GM12878 (cell line): ENCODE results near the gene HDAC9. TPM values are rescaled to one million over a fixed set of nuclear protein-coding genes. Genes with fewer than 3 reads are reported as not detected.

Experiments used
- ATAC-seq: fragments of 200-7000 bp; cut with Tn5 transposase; 3 replicates; pipeline ENCODE4 v1.9.1; 2020; ENCODE audit warnings: mild to moderate bottlenecking, moderate library complexity
- BruUV-seq: library from RNA; stranded (reverse); fragments of 400-500 nt; replicated peaks from 2 replicates; lab custom pipeline; 2021; lab: Mats Ljungman, UMichigan
- CTCF ChIA-PET: fragments of 300-600 bp; sonication (Branson Sonifier 250); formaldehyde crosslinking; extraction: SDS; loops from one replicate; lab custom pipeline; 2021; ENCODE audit warnings: inconsistent platforms; lab: Yijun Ruan, JAX
- POLR2A ChIA-PET: fragments of 350-600 bp; formaldehyde crosslinking; extraction: SDS; loops from one replicate; lab custom pipeline; 2021; ENCODE audit warnings: inconsistent platforms; lab: Charles Lee
- RAD21 ChIA-PET: fragments of 300-600 bp; sonication (Branson Sonifier 250); formaldehyde crosslinking; loops from one replicate; lab custom pipeline; 2023; ENCODE audit warnings: antibody characterized with exemption; ENCODE audit not compliant: unreplicated experiment; lab: Charles Lee
- SMC1A ChIA-PET: fragments of 300-600 bp; sonication (Branson Sonifier 250); formaldehyde crosslinking; loops from one replicate; lab custom pipeline; 2023; ENCODE audit not compliant: unreplicated experiment, uncharacterized antibody; lab: Charles Lee
- DNase-seq: peaks from one replicate; pipeline ENCODE4 v3.0.0-alpha.2; 2011; ENCODE audit warnings: low read depth, low spot score
- FAIRE-seq: peaks from 3 replicates; lab custom pipeline; 2011; peaks lifted over from hg19 to GRCh38; lab: Jason Lieb, UNC
- H2AFZ ChIP-seq: 2 replicates; pipeline ENCODE4 v1.6.0; 2011; ENCODE audit warnings: low read depth, low read length, control low read depth; ENCODE audit not compliant: control insufficient read depth
- H3K27ac ChIP-seq: 2 replicates; pipeline ENCODE4 v1.5.1; 2011; ENCODE audit warnings: control low read depth; ENCODE audit not compliant: control insufficient read depth, insufficient read depth
- H3K27me3 ChIP-seq, 2 experiments: replicated peaks in 1 of 2; 2 replicates each; pipeline versions ENCODE4 v1.6.0 to v1.6.1; 2011; ENCODE audit warnings: low read length in 1 of 2; ENCODE audit not compliant: control insufficient read depth in 2 of 2, insufficient read depth in 2 of 2
- H3K36me3 ChIP-seq, 2 experiments: 2 replicates each; pipeline ENCODE4 v1.5.1; 2011; ENCODE audit warnings: low read length in 1 of 2; ENCODE audit not compliant: control insufficient read depth in 2 of 2, insufficient read depth in 2 of 2
- H3K4me1 ChIP-seq: 2 replicates; pipeline ENCODE4 v1.6.1; 2011; ENCODE audit warnings: mild to moderate bottlenecking, low read length, moderate library complexity, mixed read lengths; ENCODE audit not compliant: control insufficient read depth, insufficient read depth
- H3K4me2 ChIP-seq: 2 replicates; pipeline ENCODE4 v1.6.0; 2011; ENCODE audit warnings: control low read depth; ENCODE audit not compliant: control insufficient read depth, insufficient read depth
- H3K4me3 ChIP-seq: fragments of 200-600 bp; sonication (generic); 2 replicates; pipeline ENCODE4 v1.5.1; 2016
- H3K79me2 ChIP-seq: 2 replicates; pipeline ENCODE4 v1.6.0; 2011; ENCODE audit warnings: low read length; ENCODE audit not compliant: control insufficient read depth, insufficient read depth
- H3K9ac ChIP-seq: 2 replicates; pipeline ENCODE4 v1.8.0; 2011; ENCODE audit warnings: low read length, control low read depth, mixed read lengths; ENCODE audit not compliant: control insufficient read depth, insufficient read depth
- H3K9me3 ChIP-seq: replicated peaks from 3 replicates; pipeline ENCODE4 v1.5.1; 2011; ENCODE audit warnings: mild to moderate bottlenecking, low read length; ENCODE audit not compliant: control insufficient read depth, insufficient read depth
- H4K20me1 ChIP-seq: 2 replicates; pipeline ENCODE4 v1.6.0; 2011; ENCODE audit not compliant: control insufficient read depth, insufficient read depth
- ASH2L ChIP-seq: fragments of 300-600, 200-600 bp; sonication (generic); IDR thresholded peaks from 2 replicates; pipeline ENCODE4 v1.6.1; 2017; ENCODE audit warnings: low read depth, mild to moderate bottlenecking, borderline replicate concordance
- ATF7 ChIP-seq: fragments of 450-650 bp; IDR thresholded peaks from 2 replicates; pipeline ENCODE4 v1.6.1; 2016; ENCODE audit warnings: low read depth, mild to moderate bottlenecking
- ELK1 ChIP-seq: IDR thresholded peaks from 2 replicates; pipeline ENCODE4 v1.6.1; 2012; ENCODE audit warnings: low read depth, low read length, improper control_type of control experiment
- HDAC2 ChIP-seq: fragments of 200-600 bp; sonication (generic); IDR thresholded peaks from 2 replicates; pipeline ENCODE4 v1.6.1; 2017
- JUNB ChIP-seq: IDR thresholded peaks from 2 replicates; pipeline ENCODE4 v1.6.1; 2016; ENCODE audit warnings: antibody characterized with exemption, mild to moderate bottlenecking
- KAT2A ChIP-seq: conservative IDR thresholded peaks from 2 replicates; pipeline ENCODE4 v1.6.1; 2011; ENCODE audit warnings: low read depth, low read length; ENCODE audit not compliant: control insufficient read depth
- LARP7 ChIP-seq: fragments of 450-650 bp; IDR thresholded peaks from 2 replicates; pipeline ENCODE4 v1.6.1; 2017; ENCODE audit warnings: mild to moderate bottlenecking
- NFXL1 ChIP-seq: fragments of 450-650 bp; IDR thresholded peaks from 2 replicates; pipeline ENCODE4 v1.6.1; 2017; ENCODE audit warnings: antibody characterized with exemption, mild to moderate bottlenecking, borderline replicate concordance
- RB1 ChIP-seq: fragments of 450-650 bp; formaldehyde crosslinking; IDR thresholded peaks from 2 replicates; pipeline ENCODE4 v1.6.1; 2017; ENCODE audit warnings: mild to moderate bottlenecking, borderline replicate concordance
- SMAD5 ChIP-seq: IDR thresholded peaks from 2 replicates; pipeline ENCODE4 v1.6.1; 2016; ENCODE audit warnings: antibody characterized with exemption, low read depth
- TCF3 ChIP-seq: IDR thresholded peaks from 2 replicates; pipeline ENCODE4 v1.6.1; 2012; ENCODE audit warnings: low read depth, mild to moderate bottlenecking, low read length, borderline replicate concordance; ENCODE audit not compliant: insufficient read depth
- ZNF207 ChIP-seq: fragments of 450-650 bp; IDR thresholded peaks from 2 replicates; pipeline ENCODE4 v1.6.1; 2014; ENCODE audit warnings: antibody characterized with exemption, mild to moderate bottlenecking, borderline replicate concordance
- ZNF592 ChIP-seq: fragments of 450-650 bp; IDR thresholded peaks from 2 replicates; pipeline ENCODE4 v1.6.1; 2017; ENCODE audit warnings: mild to moderate bottlenecking, moderate library complexity
- ZZZ3 ChIP-seq: IDR thresholded peaks from 2 replicates; pipeline ENCODE4 v1.6.1; 2011; ENCODE audit warnings: low read depth; ENCODE audit not compliant: control insufficient read depth, insufficient read length
- WGBS: methylation state at CpG from one replicate; pipeline ENCODE4 v1.1.6; 2016; ENCODE audit warnings: low lambda C conversion rate; ENCODE audit not compliant: insufficient replicate concordance, insufficient coverage; ENCODE audit errors: missing lambda C conversion rate; 5-methylcytosine and 5-hydroxymethylcytosine counted together
- in situ Hi-C: fragments of 300-500 bp; cut with MboI; formaldehyde crosslinking; loops from 9 replicates; pipeline ENCODE4 v1.14.3; 2018; ENCODE audit warnings: mixed read lengths
- intact Hi-C: fragments of 100-400 bp; cut with micrococcal nuclease; formaldehyde crosslinking; loops from one replicate; pipeline ENCODE4 v1.14.2; 2022; ENCODE audit not compliant: unreplicated experiment
- polyA plus RNA-seq, 11 experiments: library from polyadenylated mRNA; depleted of rRNA in 4 of 11; unstranded in 6 of 11; stranded (reverse) in 5 of 11; fragments of >200 nt; fragmentation: Nextera tagmentation in 4 of 11; fragmentation: Illumina TruSeq in 1 of 11; extraction: Ambion mirVana in 4 of 11; extraction: Trizol in 1 of 11; gene quantifications; 1 replicate in 1 of 11; 2 replicates in 10 of 11; pipeline versions ENCODE4 v1.2.1 to v1.2.3, GENCODE V29; 2011 to 2016; ENCODE audit warnings: inconsistent platforms in 2 of 11, missing spikeins in 2 of 11, low read depth in 1 of 11
- total RNA-seq, 4 experiments: library from RNA; depleted of rRNA in 3 of 4; stranded (reverse); fragments of >200 nt in 3 of 4; fragmentation: Illumina TruSeq in 1 of 4; extraction: Trizol in 1 of 4; gene quantifications; 2 replicates each; pipeline versions ENCODE4 v1.2.1 to v1.2.3, GENCODE V29; 2013 to 2021
- TF ChIP-seq, protein P1 (sequence below): fragments of 450-650 bp; IDR thresholded peaks from 2 replicates; pipeline ENCODE4 v1.6.1; 2017; ENCODE audit warnings: antibody characterized with exemption, mild to moderate bottlenecking, moderate library complexity
- TF ChIP-seq, protein P2 (sequence below): fragments of 450-650 bp; conservative IDR thresholded peaks from 2 replicates; pipeline ENCODE4 v1.6.1; 2017; ENCODE audit warnings: mild to moderate bottlenecking, moderate library complexity

HDAC9 gene
- total and polyA plus RNA-seq, 10 of the 15 experiments (the other 5 are each of a cell fraction or from before 2014, with no cell fraction given): 0.73 to 12.8 (median 0.92) TPM

DNA sequence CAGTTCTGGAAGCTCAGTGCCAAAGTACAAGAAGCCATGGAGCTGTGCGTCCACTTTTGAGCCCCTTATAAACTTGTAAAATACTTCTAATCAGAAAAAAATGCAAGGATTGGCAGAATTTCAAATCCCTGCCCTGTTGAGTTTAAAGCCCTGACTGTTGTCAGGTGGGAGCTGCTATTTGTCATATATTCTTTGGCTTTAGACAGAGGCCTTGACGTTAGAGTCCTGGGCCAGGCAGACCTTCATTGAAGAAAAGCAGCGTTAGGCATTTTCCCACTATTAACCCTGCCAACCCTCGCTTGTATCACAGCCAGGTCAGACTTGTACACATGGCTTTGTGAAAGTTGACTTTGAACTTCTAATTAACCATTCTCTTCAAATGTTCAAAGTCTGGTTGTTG, 466.5 kb downstream of the HDAC9 start:
- Histone ChIP-seq H4K20me1 (no peaks in the 10 kb centered on the region), H3K36me3 (no peaks in the 10 kb centered on the region), H2AFZ (no peak overlapping the region), H3K79me2 (no peaks in the 10 kb centered on the region), H3K4me3 (no peak overlapping the region), H3K27ac (no peak overlapping the region), H3K27me3 (no peaks in the 10 kb centered on the region), H3K4me1 (no peaks in the 10 kb centered on the region), H3K4me2 (no peak overlapping the region), H3K9me3 (no peaks in the 10 kb centered on the region), H3K9ac (no peak overlapping the region)
- RAD21 ChIA-PET: no interaction called here
- in situ Hi-C loops (no loop called here), intact Hi-C loops (no loop called here)
- no peak for FAIRE-seq
- no peak for DNase-seq
- 20% methylated on average over 4 of the region's 4 CpGs for WGBS
- SMC1A ChIA-PET: no interaction called here
- BruUV-seq: no TSS peak
- no peak for ATAC-seq
- POLR2A ChIA-PET: no interaction called here
- CTCF ChIA-PET: no interaction called here
- TF ChIP-seq ZNF207 (no peak), ELK1 (no peak), SMAD5 (no peak), ZNF592 (no peak), LARP7 (no peak), ASH2L (no peak), JUNB (no peak), TCF3 (no peak), RB1 (no peak), NFXL1 (no peak), ZZZ3 (no peak), ATF7 (no peak), KAT2A (no peak), HDAC2 (no peak)
- TF ChIP-seq, protein P1, sequence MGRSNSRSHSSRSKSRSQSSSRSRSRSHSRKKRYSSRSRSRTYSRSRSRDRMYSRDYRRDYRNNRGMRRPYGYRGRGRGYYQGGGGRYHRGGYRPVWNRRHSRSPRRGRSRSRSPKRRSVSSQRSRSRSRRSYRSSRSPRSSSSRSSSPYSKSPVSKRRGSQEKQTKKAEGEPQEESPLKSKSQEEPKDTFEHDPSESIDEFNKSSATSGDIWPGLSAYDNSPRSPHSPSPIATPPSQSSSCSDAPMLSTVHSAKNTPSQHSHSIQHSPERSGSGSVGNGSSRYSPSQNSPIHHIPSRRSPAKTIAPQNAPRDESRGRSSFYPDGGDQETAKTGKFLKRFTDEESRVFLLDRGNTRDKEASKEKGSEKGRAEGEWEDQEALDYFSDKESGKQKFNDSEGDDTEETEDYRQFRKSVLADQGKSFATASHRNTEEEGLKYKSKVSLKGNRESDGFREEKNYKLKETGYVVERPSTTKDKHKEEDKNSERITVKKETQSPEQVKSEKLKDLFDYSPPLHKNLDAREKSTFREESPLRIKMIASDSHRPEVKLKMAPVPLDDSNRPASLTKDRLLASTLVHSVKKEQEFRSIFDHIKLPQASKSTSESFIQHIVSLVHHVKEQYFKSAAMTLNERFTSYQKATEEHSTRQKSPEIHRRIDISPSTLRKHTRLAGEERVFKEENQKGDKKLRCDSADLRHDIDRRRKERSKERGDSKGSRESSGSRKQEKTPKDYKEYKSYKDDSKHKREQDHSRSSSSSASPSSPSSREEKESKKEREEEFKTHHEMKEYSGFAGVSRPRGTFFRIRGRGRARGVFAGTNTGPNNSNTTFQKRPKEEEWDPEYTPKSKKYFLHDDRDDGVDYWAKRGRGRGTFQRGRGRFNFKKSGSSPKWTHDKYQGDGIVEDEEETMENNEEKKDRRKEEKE: no peak
- TF ChIP-seq, protein P2, sequence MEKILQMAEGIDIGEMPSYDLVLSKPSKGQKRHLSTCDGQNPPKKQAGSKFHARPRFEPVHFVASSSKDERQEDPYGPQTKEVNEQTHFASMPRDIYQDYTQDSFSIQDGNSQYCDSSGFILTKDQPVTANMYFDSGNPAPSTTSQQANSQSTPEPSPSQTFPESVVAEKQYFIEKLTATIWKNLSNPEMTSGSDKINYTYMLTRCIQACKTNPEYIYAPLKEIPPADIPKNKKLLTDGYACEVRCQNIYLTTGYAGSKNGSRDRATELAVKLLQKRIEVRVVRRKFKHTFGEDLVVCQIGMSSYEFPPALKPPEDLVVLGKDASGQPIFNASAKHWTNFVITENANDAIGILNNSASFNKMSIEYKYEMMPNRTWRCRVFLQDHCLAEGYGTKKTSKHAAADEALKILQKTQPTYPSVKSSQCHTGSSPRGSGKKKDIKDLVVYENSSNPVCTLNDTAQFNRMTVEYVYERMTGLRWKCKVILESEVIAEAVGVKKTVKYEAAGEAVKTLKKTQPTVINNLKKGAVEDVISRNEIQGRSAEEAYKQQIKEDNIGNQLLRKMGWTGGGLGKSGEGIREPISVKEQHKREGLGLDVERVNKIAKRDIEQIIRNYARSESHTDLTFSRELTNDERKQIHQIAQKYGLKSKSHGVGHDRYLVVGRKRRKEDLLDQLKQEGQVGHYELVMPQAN: no peak
